ENCODE data around the gene POC1A.
"Not testable (repeated sequence)": the region's sequence is repeated elsewhere in the genome, so short reads cannot be mapped to it uniquely, and the experiment has no call there.

POC1A gene

DNA sequence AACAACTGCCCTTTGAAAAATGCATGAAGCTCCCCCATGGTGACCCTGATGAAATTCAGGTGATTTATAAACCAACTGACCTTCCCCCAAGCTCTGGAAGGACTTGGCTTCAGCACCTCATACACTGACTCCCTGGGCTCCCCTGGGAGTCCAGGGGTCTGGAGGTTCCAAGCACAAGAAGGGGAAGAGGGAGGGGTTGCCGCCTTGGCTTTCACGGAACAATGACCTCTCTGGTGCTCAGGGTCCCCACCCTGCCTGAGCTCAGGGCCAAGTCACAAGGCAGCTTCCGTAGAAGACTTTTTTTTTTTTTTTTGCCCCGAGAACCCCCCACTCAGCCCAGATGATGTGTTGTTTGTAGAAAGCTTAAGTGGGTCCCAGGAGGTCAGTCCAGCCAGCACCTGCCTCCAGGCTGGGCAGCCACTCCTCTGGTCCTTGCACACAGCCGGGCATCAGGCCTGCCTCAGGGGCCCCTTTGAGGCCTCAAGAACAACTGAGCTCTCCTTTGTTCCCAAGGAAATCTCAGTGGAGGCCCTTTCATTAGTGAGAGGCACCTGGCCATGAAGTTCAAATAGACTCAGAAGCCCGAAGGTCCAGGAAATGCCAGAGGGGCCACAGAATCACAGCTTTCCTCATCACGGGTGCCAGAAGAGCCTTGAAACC, 29.7 kb upstream of the POC1A start:
- no peak for DNase-seq

DNA sequence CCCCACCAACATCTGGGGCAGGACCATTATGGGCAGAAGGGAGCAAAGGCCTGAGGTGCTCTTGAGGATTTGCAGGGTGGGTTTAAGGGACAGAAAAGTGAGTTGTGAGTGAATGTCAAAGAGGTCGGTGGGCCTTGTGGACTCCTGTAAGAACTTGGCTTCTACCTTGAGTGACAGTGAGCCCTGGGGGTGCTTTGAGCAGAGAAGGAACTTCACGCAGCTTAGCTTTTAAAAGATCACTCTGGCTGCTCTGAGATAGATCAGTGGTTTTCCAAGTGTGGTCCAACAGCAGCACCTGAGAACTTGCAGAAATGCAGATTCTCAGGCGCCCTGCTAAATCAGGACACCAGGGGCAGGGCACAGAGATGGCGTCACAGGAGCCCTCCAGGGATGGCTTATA, 28.5 kb upstream of the POC1A start:
- no peak for DNase-seq

DNA sequence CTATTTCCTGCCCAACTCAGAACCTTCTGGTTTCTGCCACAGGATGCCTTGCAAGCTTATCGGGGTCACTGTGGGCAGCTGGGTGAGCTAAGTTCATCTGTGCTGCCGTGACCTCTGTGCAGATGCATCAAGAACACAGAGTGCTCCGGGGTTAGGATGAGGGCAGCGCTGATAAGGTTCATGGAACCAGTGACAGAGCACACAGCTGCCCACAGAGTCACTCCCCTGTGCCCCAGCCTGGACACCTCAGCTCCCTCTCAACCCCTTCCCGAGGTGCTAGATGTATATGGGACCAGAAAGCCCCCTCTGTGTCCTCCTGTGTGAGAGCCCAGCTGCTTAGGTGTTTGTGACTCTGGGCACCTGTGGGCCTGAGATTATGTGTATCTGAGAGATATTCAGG, 28.0 kb upstream of the POC1A start:
- no peak for DNase-seq

DNA sequence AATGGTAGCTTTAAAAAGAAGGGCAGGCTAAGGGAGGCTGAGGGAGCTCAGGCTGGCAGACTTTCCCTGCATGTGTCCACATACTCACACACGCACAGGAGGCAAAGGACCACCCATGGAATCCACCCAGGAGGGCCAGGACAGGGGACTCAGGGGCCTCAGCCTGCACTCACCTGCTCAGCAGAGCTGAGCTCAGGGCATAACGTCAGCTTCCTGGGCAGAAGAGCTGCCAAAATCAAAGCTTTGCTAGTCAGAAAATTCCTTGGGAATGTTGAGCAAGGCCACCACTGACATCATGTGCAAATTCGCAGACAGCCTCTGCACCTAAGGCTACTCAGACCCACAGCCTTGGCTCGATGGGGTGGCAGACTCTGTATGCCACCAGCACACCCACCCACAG, 27.3 kb upstream of the POC1A start:
- no peak for DNase-seq

DNA sequence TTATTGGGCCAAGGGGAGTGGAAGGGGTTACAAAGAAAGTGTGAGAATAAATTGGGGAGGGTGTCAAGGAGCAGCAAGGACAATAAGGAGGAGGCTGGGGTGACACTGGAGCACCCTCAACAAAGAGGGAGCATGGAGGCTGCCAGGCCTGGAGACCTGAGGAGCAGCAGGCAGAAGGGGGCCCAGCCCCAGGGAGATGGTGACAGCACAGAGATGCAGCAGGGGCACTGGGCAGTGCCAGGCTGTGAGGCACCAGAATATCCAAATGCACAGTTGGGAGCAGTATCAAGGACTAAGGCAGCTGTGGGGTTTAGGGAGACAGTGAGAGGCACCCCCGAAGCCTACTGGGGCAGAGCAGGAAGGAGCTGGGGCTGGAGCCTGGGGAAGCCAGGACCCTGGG, 24.3 kb upstream of the POC1A start:
- no peak for DNase-seq

DNA sequence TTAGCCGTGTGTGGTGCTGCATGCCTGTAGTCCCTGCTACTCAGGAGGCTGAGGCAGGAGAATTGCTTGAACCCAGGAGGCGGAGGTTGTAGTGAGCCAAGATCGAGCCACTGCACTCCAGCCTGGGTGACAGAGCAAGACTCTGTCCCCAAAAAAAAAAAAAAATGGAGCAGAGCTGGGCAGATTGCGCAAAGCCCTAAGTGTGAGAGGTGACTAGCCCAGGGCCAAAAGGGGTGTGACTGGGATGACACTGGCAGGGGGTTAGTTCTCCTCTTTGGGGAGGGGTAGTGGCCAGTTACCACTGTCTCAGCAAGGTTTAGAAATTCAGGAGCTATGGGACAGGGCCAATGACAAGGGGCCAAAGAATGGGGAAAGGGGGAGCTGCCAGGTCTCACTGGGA, 23.9 kb upstream of the POC1A start:
- DNase-seq, result not testable (repeated sequence)

DNA sequence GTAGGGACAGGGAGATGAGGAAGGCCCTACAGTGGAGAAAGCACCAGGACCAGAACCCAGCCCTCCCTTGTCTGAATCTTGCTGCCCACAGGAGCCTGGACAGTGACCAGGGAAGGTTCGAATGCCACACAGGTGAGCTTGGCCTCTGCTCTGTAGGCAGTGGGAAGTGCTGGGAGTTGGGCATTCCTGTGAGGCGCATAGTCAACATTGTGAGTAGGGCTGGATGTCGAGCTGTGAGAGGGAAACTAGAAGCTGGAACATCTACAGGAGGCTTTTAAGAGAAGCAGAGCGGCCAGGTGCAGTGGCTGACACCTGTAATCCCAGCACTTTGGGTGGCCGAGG, 23.4 kb upstream of the POC1A start:
- DNase-seq, result no peak

DNA sequence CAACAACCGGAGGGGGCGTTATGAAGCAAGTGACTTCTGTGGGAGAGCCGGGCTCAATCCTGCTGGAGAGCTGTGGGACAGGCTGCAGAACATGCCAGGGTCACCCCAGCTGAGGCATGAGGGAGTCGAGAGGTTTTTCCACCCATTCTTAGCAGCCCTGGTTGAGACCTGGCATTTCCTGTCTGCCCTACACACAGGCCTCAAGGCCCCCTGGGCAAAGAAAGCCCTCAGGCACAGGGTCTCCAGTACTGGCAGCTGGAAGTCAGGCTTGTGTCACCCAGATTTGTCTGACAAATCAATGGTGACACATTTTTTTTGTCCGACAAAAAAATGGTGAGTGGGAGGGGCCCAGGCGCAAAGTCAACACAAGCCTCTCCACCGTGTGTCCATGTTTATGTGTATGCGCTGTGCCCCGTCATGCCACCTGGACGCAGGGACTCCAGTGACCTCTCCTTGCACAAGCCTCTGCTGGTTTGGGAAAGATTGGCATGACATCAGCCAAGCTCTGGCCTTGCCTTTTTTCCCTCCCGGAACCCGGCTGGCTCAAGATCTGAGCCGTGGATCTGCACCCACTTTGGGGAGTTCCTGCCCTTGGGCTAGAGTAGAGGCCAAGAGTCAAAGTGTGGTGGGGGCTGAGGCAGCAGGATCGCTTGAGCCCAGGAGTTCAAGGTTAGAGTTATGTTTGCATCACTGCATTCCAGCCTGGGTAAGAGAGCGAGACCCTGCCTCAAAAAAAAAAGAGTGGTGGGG, 22.9 kb upstream of the POC1A start:
- no peak for DNase-seq

DNA sequence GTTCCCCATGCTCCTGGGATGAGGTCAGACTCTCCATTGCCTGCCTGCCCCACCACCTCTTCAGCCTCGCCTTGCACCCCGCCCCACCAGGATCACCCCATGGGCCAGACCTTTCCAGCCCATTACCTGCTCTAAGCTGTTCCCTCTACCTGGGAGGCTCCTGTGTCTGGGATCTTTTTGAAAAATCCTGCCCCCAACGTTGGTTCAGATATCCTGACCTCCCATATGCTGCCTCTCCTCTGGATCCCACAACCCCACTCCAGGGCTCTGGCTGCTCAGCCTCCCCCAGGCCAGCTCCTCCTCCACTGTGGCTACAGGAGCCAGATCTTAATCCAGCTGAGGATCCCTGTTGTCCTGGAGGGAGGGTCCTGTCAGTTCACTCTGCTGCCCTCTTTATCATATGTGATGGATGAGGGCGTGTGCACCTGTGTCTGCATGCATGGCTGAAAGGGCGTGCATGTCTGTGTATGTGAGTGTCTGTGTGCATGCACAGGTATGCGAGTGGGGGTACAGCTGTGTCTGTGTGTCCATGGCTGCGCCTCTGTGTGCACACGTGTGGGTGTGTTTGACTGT, 22.0 kb upstream of the POC1A start:
- DNase-seq, result no peak

DNA sequence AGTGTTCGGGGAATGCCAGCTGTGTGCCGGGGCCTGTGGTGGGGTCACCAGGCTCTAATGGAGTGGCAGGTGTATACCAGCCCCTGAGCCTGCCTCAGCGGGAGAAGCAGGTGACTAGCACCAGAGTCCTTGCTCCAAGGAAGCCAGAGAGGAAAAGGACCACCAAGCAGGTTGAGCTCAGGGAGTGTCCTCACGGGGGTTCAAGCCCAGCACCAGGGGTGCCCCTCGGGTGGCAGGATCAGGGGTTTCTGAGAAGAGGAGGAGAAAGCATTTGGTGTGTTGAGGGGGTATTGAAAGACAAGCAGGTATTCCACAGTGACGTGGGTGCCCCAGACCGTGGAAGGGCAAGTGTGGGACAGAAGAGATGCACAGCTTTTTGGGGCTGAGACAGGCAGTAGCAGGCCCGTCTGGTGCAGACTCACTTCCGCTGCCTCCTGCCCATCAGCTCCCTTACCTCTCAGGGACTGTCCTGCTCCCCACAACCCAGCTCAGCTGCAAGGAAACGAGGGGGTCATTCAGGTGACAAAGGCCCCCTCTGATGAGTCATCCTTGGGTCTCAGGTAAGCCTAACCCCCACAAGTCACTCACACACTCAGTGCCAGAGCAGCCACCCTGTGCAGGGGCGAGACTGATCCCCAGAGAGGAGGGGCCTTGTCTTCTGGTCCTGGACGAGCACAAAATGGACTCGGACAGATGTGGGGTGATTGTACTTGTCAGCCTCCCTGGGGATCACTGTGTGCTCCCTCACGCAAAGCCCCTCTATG, 21.4 kb upstream of the POC1A start:
- no peak for DNase-seq

DNA sequence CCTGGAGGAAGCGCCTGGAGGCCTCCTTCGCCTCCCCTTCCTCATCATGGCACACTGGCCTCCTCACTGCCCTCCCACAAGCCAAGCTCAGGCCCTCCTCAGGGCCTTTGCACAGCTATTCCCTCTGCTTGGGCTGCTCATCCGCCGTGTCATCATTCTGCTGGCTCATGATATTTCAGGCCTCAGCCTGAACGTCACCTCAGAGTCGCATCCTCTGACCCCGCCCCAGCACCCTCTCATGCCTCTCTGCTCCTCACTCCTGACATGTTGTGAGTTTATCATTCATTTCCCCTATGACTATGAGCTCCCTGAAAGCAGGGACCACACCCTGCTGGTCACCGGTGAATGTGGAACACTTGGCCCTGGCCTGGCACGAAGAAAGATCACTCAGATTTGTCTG, 20.7 kb upstream of the POC1A start:
- DNase-seq, result no peak

DNA sequence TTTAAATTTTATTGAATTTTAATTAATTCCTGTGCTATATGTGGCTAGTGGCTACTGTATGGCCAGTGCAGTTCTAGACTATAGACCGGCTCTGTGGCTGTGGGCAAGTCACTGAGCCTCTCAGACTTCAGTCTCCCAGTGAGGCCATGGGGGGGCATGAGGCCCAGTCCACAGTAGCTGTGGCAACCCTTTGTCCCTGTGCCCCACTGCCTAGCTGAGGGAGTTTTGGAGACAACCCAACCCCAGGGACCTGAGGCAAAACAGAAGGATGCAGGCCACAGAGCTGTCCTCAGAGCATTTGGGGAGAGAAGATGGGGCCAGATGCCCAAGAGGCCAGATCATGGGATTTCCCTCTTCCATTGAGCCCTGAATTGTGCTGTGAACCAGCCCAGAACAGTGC, 18.9 kb upstream of the POC1A start:
- DNase-seq, result no peak

DNA sequence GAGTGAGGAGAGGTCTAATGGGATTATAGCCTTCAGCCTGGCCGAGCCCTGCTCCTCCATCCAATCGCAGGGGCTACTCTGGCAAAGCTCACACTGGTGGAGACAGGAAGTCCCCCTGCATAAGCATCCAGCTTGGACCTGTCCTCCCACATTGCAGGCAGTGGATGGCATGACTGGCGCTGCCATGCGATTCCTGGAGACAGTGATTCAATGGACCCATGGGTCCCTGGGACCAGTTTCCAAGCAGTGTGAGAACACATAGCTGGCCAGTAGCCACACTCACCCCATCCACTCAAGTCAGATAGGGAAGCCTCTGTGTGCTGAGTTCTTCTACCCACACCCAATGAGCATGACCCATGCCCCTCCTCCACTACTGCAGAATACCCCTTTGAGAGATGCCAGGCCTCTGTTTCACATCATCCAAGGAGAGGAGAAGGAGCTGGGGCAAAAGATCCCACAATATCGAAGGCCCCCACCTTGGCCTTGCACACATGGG, 18.1 kb upstream of the POC1A start:
- no peak for DNase-seq

DNA sequence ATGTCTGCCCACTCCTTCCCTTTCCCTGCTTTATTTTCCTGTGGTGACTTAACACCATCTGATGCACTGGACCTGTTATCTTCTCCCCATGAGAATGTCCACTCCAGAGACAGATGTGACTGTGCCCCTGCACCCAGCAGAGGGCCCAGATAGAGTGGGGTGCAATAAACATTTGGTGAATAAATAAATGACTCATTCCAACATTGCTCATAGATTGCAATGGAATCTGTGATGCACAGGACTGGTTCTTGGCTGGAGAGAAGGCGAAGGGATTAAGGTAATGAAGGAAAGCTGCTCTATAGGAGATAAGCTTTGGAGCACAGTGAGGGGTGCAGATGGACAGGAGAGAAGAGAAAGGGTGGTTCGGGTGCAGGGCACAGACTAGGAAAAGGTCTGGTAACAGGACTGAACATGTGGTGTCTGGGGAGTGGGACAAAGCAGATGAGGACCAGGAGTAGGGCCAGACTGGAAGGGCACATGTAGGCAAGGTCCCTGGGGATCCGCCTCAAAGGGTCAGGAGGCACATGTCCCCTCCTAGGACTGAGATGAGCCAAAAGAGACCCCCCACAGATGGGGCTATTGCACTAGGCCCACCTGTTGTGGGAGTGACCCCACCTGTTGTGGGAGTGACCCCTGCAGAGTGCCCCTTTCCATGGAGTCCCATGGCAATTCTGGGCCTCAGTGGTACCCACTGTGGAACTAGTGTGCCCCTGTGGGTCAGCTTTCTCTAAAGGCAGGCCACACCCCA, 17.5 kb upstream of the POC1A start:
- DNase-seq, result no peak

DNA sequence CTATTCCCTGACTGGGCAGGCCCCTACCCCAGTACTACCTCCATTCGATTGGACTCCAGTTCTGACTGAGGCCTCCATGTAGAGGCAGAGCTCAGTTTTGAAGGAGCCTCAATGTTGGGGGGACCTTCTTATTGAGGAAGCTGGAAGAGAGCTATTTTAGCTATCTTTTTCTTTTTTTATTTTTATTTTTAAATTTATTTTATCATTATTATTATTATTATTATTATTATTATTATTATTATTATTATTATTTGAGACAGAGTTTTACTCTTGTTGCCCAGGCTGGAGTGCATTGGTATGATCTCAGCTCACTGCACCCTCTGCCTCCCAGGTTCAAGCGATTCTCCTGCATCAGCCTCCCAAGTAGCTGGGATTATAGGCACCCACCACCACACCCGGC, 16.0 kb upstream of the POC1A start:
- DNase-seq, result not testable (repeated sequence)

DNA sequence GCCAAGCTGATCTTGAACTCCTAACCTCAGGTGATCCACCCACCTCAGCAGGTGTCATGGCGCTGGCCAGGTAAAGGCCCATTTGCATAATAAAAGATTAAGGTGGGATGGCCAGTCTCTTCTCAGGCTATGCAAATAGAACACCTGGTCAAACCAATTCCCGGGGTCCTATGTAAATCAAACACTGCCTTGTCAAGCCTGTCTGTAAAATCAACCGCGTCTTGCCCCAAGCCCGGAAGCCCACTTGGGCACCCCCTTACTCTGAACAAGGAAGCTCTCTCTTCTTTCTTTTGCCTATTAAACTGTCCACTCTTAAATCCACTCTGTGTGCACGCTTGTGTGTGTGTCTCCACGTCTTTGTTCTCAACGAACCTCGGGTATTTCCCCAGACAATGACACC, 13.0 kb upstream of the POC1A start:
- no peak for DNase-seq

DNA sequence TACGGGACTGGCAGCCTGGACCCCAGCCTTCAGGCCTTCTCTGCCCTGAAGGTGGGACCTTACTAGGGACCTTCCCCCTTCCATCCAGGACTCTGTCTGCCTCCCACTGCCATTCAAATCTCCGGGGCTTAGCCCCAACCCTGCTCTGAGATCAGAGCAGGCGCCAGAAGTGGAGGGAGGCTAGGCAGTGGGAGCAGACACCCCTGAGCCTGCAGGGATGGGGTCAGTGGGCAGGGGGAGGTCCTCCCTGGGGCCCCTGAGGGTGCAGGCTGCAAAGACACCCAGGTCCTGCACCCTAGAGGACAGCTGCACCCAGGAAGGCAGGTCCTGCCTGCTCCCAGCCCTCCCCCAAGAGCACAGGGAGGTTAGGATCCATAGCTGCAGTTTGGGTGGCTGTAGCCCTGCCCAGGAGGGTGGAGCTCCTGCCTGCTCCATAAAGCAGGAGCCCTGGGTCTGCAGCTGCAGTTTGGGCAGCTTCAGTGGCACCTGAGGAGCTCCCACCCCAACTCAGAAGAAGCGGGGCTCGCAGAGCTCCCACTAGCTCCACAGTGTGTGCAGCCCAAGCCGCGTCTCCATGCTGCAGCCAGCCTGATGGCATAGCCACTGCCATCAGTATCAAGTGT, 8.1 kb upstream of the POC1A start:
- DNase-seq, result no peak

DNA sequence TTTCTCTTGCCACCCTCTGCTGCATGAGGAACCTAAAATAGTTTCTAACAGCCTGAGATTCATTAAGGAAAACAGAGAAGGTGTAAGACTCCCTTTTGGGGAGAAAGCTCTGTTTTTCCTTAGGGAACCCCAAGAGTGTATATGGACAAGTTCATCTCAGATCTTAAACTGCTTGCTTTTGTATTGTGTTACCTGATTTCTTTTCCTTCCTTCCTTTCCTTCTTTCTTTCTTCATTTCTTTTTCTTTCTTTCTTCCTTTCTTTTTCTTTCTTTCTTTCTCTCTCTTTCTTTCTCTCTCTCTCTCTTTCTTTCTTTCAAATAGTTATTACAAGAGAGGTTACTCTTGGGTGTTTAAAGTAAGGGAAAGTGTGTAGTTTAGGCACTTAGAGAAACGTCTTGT, 5.3 kb upstream of the POC1A start:
- DNase-seq, result no peak

DNA sequence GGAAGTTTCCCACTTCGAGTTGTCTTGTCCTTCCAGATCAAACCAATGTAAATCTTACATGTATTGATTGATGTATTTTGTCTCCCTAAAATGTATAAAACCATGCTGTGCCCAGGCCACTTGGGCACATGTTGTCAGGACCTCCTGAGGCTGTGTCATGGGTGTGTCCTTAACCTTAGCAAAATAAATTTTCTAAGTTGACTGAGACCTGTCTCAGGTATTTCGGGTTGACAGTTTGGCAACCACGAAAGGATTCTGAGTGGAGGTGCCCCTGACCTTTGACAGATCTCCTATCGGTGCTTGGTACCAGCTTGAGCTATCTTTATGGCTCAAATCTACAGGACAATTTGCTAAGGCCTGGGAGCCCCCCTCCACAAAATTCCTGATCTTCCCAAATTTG, 1.7 kb upstream of the POC1A start:
- no peak for DNase-seq

DNA sequence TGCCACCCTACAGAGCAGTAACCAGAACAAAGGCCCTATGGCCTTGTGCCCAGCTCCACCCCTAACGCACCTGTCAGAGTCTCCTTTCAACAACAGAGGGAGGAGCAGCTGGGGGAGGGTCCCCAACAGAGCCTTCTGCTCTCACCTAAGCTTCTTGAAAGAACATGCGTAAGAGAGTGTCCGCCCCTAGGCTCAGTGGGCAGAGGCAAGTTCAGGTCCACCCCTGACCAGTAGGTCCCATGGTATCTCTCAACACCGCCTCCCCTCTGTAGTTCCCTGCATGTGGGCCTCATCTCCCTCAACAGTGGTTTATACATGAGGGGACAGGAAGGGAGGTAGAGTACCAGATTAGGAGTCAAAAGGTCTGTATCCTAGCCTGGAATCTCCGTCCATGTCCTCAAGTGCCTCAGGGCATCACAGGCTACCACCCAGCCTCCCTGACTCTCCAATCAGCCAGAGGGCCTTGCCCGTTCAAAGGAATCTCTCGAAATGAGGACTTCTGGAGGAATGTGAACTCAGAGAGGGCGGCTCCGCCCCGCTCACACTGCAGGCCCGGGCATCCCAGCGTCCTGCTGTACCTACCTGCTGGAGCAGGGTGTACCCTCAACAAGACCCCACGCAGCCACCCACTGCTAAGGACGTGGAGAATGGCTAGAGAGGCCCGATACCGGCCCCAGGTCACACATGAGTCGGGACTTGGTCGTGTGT, 680 bp downstream of the POC1A start:
- DNase-seq, result no peak

DNA sequence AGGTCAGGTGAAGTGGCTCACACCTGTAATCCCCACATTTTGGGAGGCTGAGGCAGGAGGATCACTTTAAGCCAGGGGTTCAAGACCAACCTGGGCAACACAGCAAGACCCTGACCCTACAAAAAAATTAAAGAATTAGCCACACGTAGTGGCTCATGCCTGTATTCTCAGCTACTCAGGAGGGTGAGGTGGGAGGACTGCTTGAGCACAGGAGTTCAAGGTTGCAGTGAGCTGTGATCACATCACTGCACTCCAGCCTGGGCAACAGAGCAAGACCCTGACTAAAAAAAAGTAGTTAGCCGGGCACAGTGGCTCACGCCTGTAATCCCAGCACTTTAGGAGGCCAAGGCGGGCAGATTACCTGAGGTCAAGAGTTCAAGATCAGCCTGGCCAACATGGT, 2.2 kb downstream of the POC1A start:
- not testable (repeated sequence) for DNase-seq

DNA sequence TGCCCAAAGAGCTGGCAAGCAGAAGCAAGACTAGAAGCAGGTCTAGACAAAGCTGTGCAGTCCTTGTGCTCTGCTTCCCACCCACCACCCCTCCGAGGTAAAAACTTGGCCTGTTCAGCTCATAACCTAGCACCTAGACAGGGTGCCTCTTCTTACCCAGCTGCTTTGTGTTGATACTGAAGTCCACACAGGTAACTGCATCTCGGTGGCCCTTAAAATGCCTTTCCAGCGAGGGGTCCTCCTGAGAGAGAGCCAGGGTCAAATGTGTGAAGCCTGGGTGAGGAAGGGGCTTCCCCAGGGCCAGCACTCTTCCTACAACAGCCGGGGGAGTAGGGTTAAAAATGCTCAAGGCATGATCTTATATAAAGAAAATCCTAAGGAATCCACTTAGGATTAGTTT, 3.4 kb downstream of the POC1A start:
- no peak for DNase-seq
